ENCODE measurements around the gene STAG1.

- TF ChIP-seq POLR2A (IDR thresholded peaks at IDR 0.05; ENCODE audit: low read depth, low read length) (no peak), TAF1 (IDR thresholded peaks at IDR 0.05; ENCODE audit: low read depth, low read length) (no peak)
Observed at GRCh38 chr3:136745916-136746315, 6.3 kb downstream of the STAG1 start.

All from GM12891 (cell line).